Activated CD4-positive, alpha-beta memory T cell treated with anti-CD3 and anti-CD28 coated beads, Interleukin-2, amount 10 ng/mL, durations not matched to agents 7 days and 5 days (primary cell): ENCODE results near the gene BMPR1B. TPM values are rescaled to one million over a fixed set of nuclear protein-coding genes. Genes with fewer than 3 reads are reported as not detected.

Experiments
- CTCF ChIA-PET: fragments of 350-600 bp; sonication (Branson Sonifier 250); formaldehyde crosslinking; loops from one replicate; lab custom pipeline; 2021; ENCODE audit warnings: antibody characterized with exemption, inconsistent platforms; lab: Charles Lee
- POLR2A ChIA-PET: fragments of 350-600 bp; sonication (Branson Sonifier 250); formaldehyde crosslinking; loops from one replicate; lab custom pipeline; 2021; ENCODE audit warnings: antibody characterized with exemption; lab: Charles Lee
- DNase-seq: peaks from one replicate; pipeline ENCODE4 v3.0.0-alpha.2; 2020
- H3K27ac Mint-ChIP-seq: one replicate; pipeline ENCODE4 v1.8.0; 2021; ENCODE audit warnings: mild to moderate bottlenecking, mixed read lengths
- H3K27me3 Mint-ChIP-seq: one replicate; pipeline ENCODE4 v1.8.0; 2021; ENCODE audit warnings: mixed read lengths
- H3K36me3 Mint-ChIP-seq: one replicate; pipeline ENCODE4 v1.8.0; 2021; ENCODE audit warnings: low read depth, mixed read lengths
- H3K4me1 Mint-ChIP-seq: one replicate; pipeline ENCODE4 v1.8.0; 2021; ENCODE audit warnings: mixed read lengths
- H3K4me3 Mint-ChIP-seq: one replicate; pipeline ENCODE4 v1.8.0; 2021; ENCODE audit warnings: mild to moderate bottlenecking, mixed read lengths
- H3K9me3 Mint-ChIP-seq: one replicate; pipeline ENCODE4 v1.8.0; 2021; ENCODE audit warnings: mixed read lengths
- total RNA-seq, 2 experiments: library from RNA; stranded (reverse); gene quantifications; one replicate each; pipeline ENCODE4 v1.2.3, GENCODE V29; 2021

BMPR1B gene
- total RNA-seq, 2 experiments from 2014 or later = not detected

GRCh38 chr4:95018785-95019184 lies 261.0 kb downstream of the BMPR1B start:
- Mint-ChIP-seq H3K27ac (no peak overlapping the region), H3K9me3 (no peaks in the 10 kb centered on the region), H3K4me3 (no peak overlapping the region), H3K4me1 (no peaks in the 10 kb centered on the region), H3K36me3 (no peaks in the 10 kb centered on the region), H3K27me3 (no peaks in the 10 kb centered on the region)
- CTCF ChIA-PET = no interaction called here
- DNase-seq = no peak
- POLR2A ChIA-PET = no interaction called here

GRCh38 chr4:95020521-95020920 lies 262.8 kb downstream of the BMPR1B start:
- no peaks in the 10 kb centered on the region for H3K36me3 Mint-ChIP-seq
- H3K27me3 Mint-ChIP-seq = no peaks in the 10 kb centered on the region
- H3K27ac Mint-ChIP-seq = no peak overlapping the region
- H3K9me3 Mint-ChIP-seq = no peaks in the 10 kb centered on the region
- POLR2A ChIA-PET = no interaction called here
- H3K4me3 Mint-ChIP-seq = no peak overlapping the region
- CTCF ChIA-PET = interaction anchor here (0.7 kb wide), 1 partner anchor 400 kb away, joined by 3 read pairs; no protein-coding TSS in a partner anchor
- DNase-seq = no peak
- H3K4me1 Mint-ChIP-seq = no peaks in the 10 kb centered on the region

GRCh38 chr4:95021099-95021498 lies 263.3 kb downstream of the BMPR1B start:
- Mint-ChIP-seq H3K27me3 (no peaks in the 10 kb centered on the region), H3K36me3 (no peaks in the 10 kb centered on the region), H3K4me3 (no peak overlapping the region), H3K27ac (no peak overlapping the region), H3K4me1 (no peaks in the 10 kb centered on the region), H3K9me3 (no peaks in the 10 kb centered on the region)
- ChIA-PET CTCF (no interaction called here), POLR2A (no interaction called here)
- DNase-seq = no peak

- Mint-ChIP-seq H3K36me3 (no peaks in the 10 kb centered on the region), H3K9me3 (no peaks in the 10 kb centered on the region), H3K4me1 (no peaks in the 10 kb centered on the region), H3K27me3 (no peaks in the 10 kb centered on the region), H3K4me3 (no peak overlapping the region), H3K27ac (no peak overlapping the region)
- ChIA-PET CTCF (interaction anchor here (0.8 kb wide), 1 partner anchor 21 kb away, joined by 3 read pairs; no protein-coding TSS in a partner anchor), POLR2A (no interaction called here)
- DNase-seq = no peak
These were observed 265.4 kb downstream of the BMPR1B start for GRCh38 chr4:95023110-95023509.

GRCh38 chr4:95027905-95028618 lies 270.3 kb downstream of the BMPR1B start:
- CTCF ChIA-PET = no interaction called here
- no peaks in the 10 kb centered on the region for H3K4me1 Mint-ChIP-seq

GRCh38 chr4:95038791-95039190 lies 281.0 kb downstream of the BMPR1B start:
- no peaks in the 10 kb centered on the region for H3K4me1 Mint-ChIP-seq
- H3K27ac Mint-ChIP-seq = no peak overlapping the region
- DNase-seq = no peak
- ChIA-PET CTCF (interaction anchor here (0.7 kb wide), 1 partner anchor 663 kb away, joined by 3 read pairs; no protein-coding TSS in a partner anchor), POLR2A (no interaction called here)
- no peak overlapping the region for H3K4me3 Mint-ChIP-seq
- no peaks in the 10 kb centered on the region for H3K36me3 Mint-ChIP-seq
- no peaks in the 10 kb centered on the region for H3K27me3 Mint-ChIP-seq
- no peaks in the 10 kb centered on the region for H3K9me3 Mint-ChIP-seq

More at GRCh38 chr4:95027905-95028618, 270.3 kb downstream of the BMPR1B start:
- POLR2A ChIA-PET = no interaction called here
- no peak for DNase-seq
- Mint-ChIP-seq H3K27ac (no peak overlapping the region), H3K27me3 (no peaks in the 10 kb centered on the region), H3K36me3 (no peaks in the 10 kb centered on the region), H3K4me3 (no peak overlapping the region), H3K9me3 (no peaks in the 10 kb centered on the region)

GRCh38 chr4:95044324-95044837 lies 286.6 kb downstream of the BMPR1B start:
- H3K9me3 Mint-ChIP-seq = no peaks in the 10 kb centered on the region
- no peaks in the 10 kb centered on the region for H3K36me3 Mint-ChIP-seq
- no peak overlapping the region for H3K27ac Mint-ChIP-seq
- CTCF ChIA-PET = interaction anchor here (0.8 kb wide), 1 partner anchor 22 kb away, joined by 3 read pairs; no protein-coding TSS in a partner anchor
- DNase-seq = no peak
- no peaks in the 10 kb centered on the region for H3K4me1 Mint-ChIP-seq
- no peaks in the 10 kb centered on the region for H3K27me3 Mint-ChIP-seq
- POLR2A ChIA-PET = no interaction called here
- H3K4me3 Mint-ChIP-seq = no peak overlapping the region

GRCh38 chr4:95045429-95045828 lies 287.7 kb downstream of the BMPR1B start:
- Mint-ChIP-seq H3K27me3 (no peaks in the 10 kb centered on the region), H3K36me3 (no peaks in the 10 kb centered on the region), H3K9me3 (no peaks in the 10 kb centered on the region), H3K4me3 (no peak overlapping the region), H3K27ac (no peak overlapping the region), H3K4me1 (no peaks in the 10 kb centered on the region)
- DNase-seq = no peak
- POLR2A ChIA-PET = no interaction called here
- CTCF ChIA-PET = interaction anchor here (0.6 kb wide), 1 partner anchor 41 kb away, joined by 4 read pairs; no protein-coding TSS in a partner anchor

GRCh38 chr4:95048296-95048695 lies 290.5 kb downstream of the BMPR1B start:
- no peak for DNase-seq
- no peaks in the 10 kb centered on the region for H3K9me3 Mint-ChIP-seq
- no peaks in the 10 kb centered on the region for H3K27me3 Mint-ChIP-seq
- ChIA-PET POLR2A (no interaction called here), CTCF (no interaction called here)
- H3K4me3 Mint-ChIP-seq = no peak overlapping the region
- no peak overlapping the region for H3K27ac Mint-ChIP-seq
- H3K36me3 Mint-ChIP-seq = no peaks in the 10 kb centered on the region
- no peaks in the 10 kb centered on the region for H3K4me1 Mint-ChIP-seq

- Mint-ChIP-seq H3K4me3 (no peak overlapping the region), H3K36me3 (no peaks in the 10 kb centered on the region), H3K27ac (no peak overlapping the region), H3K9me3 (no peaks in the 10 kb centered on the region), H3K4me1 (no peaks in the 10 kb centered on the region), H3K27me3 (no peaks in the 10 kb centered on the region)
- no peak for DNase-seq
- POLR2A ChIA-PET = no interaction called here
- CTCF ChIA-PET = no interaction called here
These were observed 291.9 kb downstream of the BMPR1B start for GRCh38 chr4:95049551-95050233.

GRCh38 chr4:95050980-95051701 lies 293.4 kb downstream of the BMPR1B start:
- H3K4me1 Mint-ChIP-seq = no peaks in the 10 kb centered on the region
- POLR2A ChIA-PET = no interaction called here
- DNase-seq = no peak
- H3K27ac Mint-ChIP-seq = no peak overlapping the region
- H3K4me3 Mint-ChIP-seq = no peak overlapping the region
- no peaks in the 10 kb centered on the region for H3K9me3 Mint-ChIP-seq
- CTCF ChIA-PET = no interaction called here
- H3K36me3 Mint-ChIP-seq = no peaks in the 10 kb centered on the region
- no peaks in the 10 kb centered on the region for H3K27me3 Mint-ChIP-seq

GRCh38 chr4:95051702-95052020 lies 293.9 kb downstream of the BMPR1B start:
- ChIA-PET CTCF (no interaction called here), POLR2A (no interaction called here)
- Mint-ChIP-seq H3K36me3 (no peaks in the 10 kb centered on the region), H3K27ac (no peak overlapping the region), H3K4me3 (no peak overlapping the region), H3K9me3 (no peaks in the 10 kb centered on the region), H3K27me3 (no peaks in the 10 kb centered on the region), H3K4me1 (no peaks in the 10 kb centered on the region)
- no peak for DNase-seq

- Mint-ChIP-seq H3K27me3 (peaks cover 2% of the 10 kb centered on the region), H3K27ac (no peak overlapping the region), H3K4me3 (no peak overlapping the region), H3K4me1 (no peaks in the 10 kb centered on the region), H3K9me3 (no peaks in the 10 kb centered on the region), H3K36me3 (no peaks in the 10 kb centered on the region)
- DNase-seq = no peak
- CTCF ChIA-PET = no interaction called here
- POLR2A ChIA-PET = no interaction called here
These were observed 301.2 kb downstream of the BMPR1B start for GRCh38 chr4:95058991-95059390.
